EH (cell line): Measurements from ENCODE around the gene PRDM4.

Experiments used
- DNase-seq: peaks from one replicate; pipeline ENCODE4 v3.0.0-alpha.2; 2015; ENCODE audit warnings: low read depth

The PRDM4 gene

DNA sequence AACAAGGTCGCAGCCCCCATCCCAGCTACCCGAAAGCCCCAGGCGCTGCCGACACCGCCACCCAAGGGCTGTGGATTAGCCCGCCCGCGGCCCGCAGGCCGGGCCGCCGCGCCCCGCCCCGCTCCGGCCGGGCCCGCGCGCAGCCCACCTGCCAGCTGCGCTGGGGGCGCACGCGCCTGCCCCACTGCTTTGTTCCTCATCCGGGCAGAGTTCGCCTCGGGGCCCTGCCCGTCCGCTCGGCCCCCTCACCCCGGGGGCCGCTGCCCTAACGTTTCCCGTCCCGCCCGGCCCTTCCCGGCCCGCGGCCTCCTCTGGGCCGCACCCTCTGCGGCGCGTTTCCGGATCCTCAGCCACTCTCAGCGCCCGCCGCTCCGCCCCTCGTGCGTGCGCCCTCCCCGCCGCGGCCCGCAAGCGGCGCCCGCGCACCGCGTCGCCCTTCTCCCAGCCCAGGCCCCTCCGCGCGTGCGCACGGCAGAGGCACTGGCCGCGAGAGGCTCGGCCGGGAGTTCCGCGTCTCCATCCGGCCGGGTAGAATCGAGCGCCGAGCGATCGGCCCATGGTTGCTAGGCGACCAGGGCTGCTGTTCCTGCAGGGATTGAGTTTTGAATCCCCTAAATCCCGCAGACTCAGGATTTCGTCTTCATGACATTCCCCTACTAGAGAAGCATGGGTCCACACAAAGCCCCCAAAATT is at the start of gene PRDM4:
Gene PRDM4 (minus strand): TSS at position 329 of the 693 bp plus-strand sequence. CDS start 622 bp downstream, outside the sequence.
- DNase-seq, result peak; percentile 95

- DNase-seq, result no peak
These were observed 46.7 kb upstream of the PRDM4 start for GRCh38 chr12:107807471-107808150.

DNA sequence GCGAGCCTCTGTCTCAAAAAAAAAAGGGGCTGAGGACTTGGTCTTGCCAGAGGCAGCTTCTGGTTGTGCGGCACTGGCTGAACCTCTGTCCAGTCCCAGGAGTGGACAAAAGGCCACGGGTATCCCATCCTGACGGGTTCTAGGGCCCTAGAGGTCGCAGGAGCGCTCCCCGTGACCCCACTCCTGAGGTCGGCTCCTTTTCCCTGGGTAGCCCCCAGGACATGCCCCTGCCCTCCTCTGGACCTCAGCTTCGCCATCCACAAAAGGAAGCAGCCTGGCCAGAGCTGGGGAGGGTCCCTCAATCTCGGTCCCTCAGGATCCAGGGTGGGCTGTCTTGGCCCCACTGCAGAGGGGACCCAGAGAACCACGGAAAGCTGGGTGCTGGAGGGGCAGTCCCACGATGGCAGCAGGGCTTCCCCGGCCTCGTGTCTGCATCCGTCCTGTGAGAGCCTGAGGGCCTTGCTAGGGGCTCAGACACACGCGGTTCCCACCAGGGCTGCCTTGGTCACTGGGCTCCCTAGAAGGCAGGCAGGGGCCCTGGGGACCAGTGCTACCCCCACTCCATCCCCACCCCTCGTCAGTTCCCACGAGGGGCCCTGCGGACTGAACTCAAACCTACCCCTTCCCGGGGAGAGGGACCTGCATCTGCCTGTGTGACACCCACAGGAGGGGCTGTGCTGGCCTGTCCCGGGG is 44.7 kb upstream of the PRDM4 start:
- DNase-seq, result no peak

- no peak for DNase-seq
These were observed 42.2 kb upstream of the PRDM4 start for GRCh38 chr12:107803092-107803491.

GRCh38 chr12:107801150-107801549 is 40.2 kb upstream of the PRDM4 start:
- DNase-seq, result peak; percentile 49

- DNase-seq, result no peak
These were observed 37.6 kb upstream of the PRDM4 start for GRCh38 chr12:107798580-107798979.

DNA sequence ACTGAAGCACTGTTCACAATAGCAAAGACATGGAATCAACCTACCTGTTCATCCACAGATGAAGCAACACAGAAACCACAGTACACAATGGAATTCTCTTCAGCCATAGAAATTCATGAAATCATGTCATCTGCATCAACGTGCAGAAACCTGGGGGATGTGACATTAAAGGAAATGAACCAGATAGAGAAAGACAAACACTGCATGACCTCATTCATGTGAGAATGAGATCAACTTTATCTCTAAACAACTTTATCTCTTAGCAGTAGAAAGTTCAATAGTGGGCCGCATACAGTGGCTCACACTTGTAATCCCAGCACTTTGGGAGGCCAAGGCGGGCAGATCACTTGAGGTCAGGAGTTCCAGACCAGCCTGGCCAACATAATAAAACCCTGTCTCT is 33.5 kb upstream of the PRDM4 start:
- no peak for DNase-seq

DNA sequence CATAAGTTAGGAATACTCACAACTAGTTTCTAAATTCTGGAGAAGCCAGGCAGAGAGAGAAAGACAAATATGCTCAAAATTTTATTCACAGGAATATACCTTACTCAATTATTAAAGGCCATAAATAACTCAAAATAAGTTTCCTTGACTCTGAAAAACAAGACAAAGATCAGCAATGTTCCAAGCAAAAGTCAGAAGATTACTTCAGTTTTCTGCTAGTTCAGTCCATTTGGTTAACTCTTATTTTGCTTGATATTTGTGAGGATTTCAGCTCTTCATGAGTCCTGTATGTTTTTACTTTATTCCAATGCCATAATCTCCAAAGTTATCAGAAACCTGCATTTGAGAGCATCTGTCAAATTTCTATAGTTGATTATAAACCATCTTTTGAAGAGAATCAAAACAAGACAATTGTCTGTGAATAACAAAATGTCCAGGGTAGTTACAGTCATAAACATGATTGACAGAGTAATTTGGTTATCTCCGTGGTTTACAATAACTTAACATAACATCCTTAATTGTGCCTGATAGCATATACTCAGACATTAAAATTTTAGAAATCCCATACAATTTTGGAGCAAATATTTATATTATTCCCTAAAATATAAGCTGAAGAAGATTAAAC is 30.6 kb upstream of the PRDM4 start:
- DNase-seq, result no peak

DNA sequence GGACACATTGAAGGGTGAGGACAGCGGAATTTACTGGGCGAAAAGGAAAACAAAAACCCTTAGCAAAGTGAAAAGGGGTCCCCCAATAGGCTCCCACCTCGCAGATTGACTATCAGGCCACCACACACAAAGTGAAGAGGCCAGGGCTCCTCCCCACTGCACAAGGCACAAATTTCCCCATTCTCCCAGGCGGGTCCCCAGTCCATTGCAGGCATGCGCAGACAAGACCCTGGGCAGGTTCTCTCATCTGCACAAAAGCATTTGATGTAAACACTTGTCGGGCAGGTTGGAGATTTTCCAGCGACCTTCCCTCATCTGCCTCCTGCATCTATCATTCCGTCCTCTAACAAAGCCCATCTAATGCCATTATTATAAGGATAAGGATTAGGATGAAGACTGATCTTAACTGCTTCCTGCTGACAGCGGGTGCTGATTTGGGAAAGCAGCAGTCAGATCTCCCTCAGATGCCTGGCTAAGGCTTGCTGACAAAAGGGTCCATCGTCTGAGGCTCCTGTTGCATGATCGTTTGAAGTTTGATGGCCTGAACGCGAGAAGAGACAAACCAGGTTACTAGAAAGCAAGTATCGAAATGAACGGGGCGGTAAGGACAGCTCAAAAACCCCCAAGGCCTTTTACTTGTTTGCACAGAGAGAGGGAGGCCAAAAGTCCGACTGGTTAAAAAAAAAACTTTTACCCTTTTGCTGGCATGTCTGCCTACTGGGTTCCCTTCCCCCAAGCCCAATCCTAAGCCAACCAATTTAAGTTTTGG is 27.9 kb upstream of the PRDM4 start:
- DNase-seq, result no peak

DNA sequence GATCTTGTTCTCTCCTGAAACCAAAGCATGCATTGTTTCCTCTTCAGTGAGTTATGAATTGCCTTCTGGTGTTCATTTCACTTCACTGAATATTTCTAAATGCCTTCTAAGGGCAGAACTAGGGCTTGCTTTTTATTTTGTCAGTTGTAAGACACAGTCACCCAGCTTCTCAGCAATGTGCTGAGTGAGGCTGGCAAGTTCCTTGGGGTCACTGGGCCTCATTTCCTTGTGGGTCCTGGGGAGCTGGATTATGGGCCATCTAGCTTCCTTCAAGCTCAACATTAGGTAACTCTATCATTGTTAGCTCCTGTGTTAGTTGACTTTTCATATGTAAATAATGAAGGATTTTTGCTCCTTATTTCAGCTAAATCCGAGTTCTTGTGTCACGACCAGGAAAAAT is 27.3 kb upstream of the PRDM4 start:
- DNase-seq, result no peak

DNA sequence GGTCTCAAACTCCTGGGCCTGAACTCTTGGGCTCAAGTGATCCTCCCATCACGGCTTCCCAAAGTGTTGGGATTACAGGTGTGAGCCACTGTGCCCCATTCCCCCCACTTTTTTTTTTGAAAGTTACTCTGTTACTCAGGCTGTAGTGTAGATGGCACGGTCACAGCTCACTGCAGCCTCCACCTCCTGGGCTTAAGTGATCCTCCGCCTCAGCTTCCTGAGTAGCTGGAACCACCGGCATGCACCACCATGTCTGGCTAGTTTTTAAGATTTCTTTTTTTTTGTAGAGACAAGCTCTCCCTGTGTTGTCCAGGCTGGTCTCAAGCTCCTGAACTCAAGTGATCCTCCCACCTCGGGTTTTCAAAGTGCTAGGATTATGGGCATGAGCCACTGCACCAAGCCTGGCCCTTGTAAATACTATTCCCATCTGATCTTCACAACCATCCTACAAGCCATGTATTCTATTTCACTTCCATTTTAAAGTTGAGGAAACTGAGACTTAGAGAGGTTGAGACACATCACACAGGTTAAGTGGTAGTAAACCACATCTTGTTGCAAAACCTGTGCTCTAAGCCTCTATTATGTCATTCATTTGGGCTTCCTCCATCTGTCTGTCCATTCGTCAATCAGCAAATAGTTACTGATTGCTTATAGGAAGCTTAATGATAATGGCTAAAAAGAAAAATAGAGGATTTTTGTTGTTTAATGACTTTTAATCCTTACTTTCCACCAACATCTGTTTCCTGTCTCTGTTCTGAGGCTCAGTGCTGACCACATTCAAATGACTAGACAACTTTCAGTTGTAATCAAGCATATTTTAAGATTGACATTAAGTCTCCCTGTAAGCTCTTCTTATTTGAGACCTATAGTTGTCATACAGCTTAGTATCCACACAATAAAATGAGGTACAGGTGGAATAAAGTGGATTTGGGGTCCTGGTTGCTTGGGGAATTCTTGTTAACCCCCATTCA is 22.8 kb upstream of the PRDM4 start:
- no peak for DNase-seq

- DNase-seq, result no peak
These were observed 21.1 kb upstream of the PRDM4 start for GRCh38 chr12:107782067-107782466.

GRCh38 chr12:107780298-107780697 is 19.4 kb upstream of the PRDM4 start:
- no peak for DNase-seq

GRCh38 chr12:107779077-107779831 is 18.3 kb upstream of the PRDM4 start:
- no peak for DNase-seq

GRCh38 chr12:107778383-107779025 is 17.6 kb upstream of the PRDM4 start:
- no peak for DNase-seq

DNA sequence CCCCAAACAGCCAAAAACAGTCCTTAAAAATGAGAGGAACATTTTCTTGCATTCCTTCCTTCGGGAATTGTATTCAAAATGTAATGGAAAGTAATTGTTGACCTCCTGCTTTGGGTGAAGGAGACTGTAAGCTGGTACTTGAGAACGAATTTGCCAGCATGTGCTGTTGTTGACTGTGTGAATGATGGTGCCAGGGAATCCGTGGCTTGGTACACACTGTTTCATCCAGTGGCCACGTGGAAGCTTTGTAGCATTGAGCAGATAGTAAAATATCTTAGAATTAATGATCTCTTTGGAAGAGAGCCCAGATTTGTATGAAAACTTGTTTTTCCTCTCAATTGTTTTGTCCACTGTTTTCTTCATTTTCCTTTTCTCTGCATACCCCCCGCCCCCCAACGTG is 15.2 kb upstream of the PRDM4 start:
- no peak for DNase-seq

- no peak for DNase-seq
These were observed 14.3 kb upstream of the PRDM4 start for GRCh38 chr12:107775093-107775721.

GRCh38 chr12:107774349-107775029 is 13.6 kb upstream of the PRDM4 start, which contains the start of gene ASCL4:
Gene ASCL4, plus strand, starts transcription at chr12:107774704. Its CDS starts 515 bp downstream, at chr12:107775219.
- no peak for DNase-seq
